ENCODE measurements around the gene CFAP206. TPM values are rescaled to one million over a fixed set of nuclear protein-coding genes. Genes with fewer than 3 reads are reported as not detected.

The CFAP206 gene
- total RNA-seq, 1 experiment from 2014 or later = 0.54 TPM

DNA sequence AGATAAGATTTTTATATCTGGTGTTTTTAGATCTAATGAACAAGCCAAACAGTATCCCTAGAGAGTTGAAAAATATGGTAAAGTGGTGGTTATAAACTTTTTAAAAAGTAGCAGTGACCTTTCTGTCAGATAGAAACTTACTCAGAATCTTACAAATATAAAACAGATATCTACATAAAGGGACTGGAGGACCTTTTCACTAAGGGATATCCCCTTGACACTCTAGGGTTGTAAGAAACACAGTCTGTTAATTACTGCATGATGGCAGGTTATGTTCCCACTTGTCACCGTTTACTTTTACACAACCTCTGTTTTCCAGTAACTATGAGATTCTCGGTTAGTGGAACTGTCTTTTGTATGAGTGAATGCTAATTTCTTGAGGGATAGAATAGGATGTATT lies 11.5 kb downstream of the CFAP206 start:
- Histone ChIP-seq H3K9ac (ENCODE audit: low read length) (no peak overlapping the region), H3K4me1 (ENCODE audit: control insufficient read depth in 1 of 2, insufficient read depth in 2 of 2, low read length in 2 of 2) (no peaks in the 10 kb centered on the region), H3K9me2 (ENCODE audit: insufficient read depth) (no peaks in the 10 kb centered on the region), H3K79me2 (ENCODE audit: insufficient read depth, low read length) (no peaks in the 10 kb centered on the region), H3K36me3 (ENCODE audit: control insufficient read depth in 1 of 2, insufficient read depth in 2 of 2, low read length in 2 of 2) (no peaks in the 10 kb centered on the region), H3K9me3 (ENCODE audit: control insufficient read depth in 1 of 2, insufficient read depth in 1 of 2, low read depth in 1 of 2, low read length in 2 of 2) (no peaks in the 10 kb centered on the region), H4K20me1 (ENCODE audit: insufficient read depth) (no peaks in the 10 kb centered on the region), H2AFZ (ENCODE audit: low read depth, low read length, poor library complexity, severe bottlenecking) (no peak overlapping the region), H3K27me3 (ENCODE audit: insufficient read depth, low read length) (no peaks in the 10 kb centered on the region), H3K4me2 (ENCODE audit: low read length) (no peak overlapping the region), H3K27ac (ENCODE audit: low read depth, low read length) (no peak overlapping the region), H3K4me3 (replicated peaks in 1 of 2; ENCODE audit: low read depth in 1 of 2, low read length in 2 of 2) (no peak overlapping the region)
- RAD21 ChIA-PET (ENCODE audit: low non-redundant PET in 1 of 2, low total read pairs in 2 of 2, uncharacterized antibody in 2 of 2, unreplicated experiment in 2 of 2) = no interaction called here
- BruUV-seq (replicated peaks) = no TSS peak
- CTCF ChIA-PET = no interaction called here
- no peak for TF ChIP-seq CEBPB (IDR thresholded peaks at IDR 0.05; ENCODE audit: low read depth)
- TF ChIP-seq, protein P1, sequence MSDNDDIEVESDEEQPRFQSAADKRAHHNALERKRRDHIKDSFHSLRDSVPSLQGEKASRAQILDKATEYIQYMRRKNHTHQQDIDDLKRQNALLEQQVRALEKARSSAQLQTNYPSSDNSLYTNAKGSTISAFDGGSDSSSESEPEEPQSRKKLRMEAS (IDR thresholded peaks at IDR 0.05) = no peak
- no peak for TF ChIP-seq ELF1 (IDR thresholded peaks at IDR 0.05; ENCODE audit: borderline replicate concordance, low read depth)
- TF ChIP-seq CBX3 (IDR thresholded peaks at IDR 0.05; ENCODE audit: low read depth) = no peak
- no peak for TF ChIP-seq ZFX (IDR thresholded peaks at IDR 0.05)
- no peak for TF ChIP-seq SP1 (IDR thresholded peaks at IDR 0.05; ENCODE audit: low read depth)
- no peak for TF ChIP-seq SIN3A (IDR thresholded peaks at IDR 0.05; ENCODE audit: low read depth)
- TF ChIP-seq, protein P2, sequence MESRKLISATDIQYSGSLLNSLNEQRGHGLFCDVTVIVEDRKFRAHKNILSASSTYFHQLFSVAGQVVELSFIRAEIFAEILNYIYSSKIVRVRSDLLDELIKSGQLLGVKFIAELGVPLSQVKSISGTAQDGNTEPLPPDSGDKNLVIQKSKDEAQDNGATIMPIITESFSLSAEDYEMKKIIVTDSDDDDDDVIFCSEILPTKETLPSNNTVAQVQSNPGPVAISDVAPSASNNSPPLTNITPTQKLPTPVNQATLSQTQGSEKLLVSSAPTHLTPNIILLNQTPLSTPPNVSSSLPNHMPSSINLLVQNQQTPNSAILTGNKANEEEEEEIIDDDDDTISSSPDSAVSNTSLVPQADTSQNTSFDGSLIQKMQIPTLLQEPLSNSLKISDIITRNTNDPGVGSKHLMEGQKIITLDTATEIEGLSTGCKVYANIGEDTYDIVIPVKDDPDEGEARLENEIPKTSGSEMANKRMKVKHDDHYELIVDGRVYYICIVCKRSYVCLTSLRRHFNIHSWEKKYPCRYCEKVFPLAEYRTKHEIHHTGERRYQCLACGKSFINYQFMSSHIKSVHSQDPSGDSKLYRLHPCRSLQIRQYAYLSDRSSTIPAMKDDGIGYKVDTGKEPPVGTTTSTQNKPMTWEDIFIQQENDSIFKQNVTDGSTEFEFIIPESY (IDR thresholded peaks at IDR 0.05; ENCODE audit: extremely low read depth, insufficient replicate concordance, low read length) = no peak
- TF ChIP-seq POLR2A (IDR thresholded peaks at IDR 0.05; ENCODE audit: borderline replicate concordance, extremely low read depth, insufficient read depth, insufficient read length) = no peak
- DNase-seq (ENCODE audit: low read depth, low spot score) (no peak), ATAC-seq (no peak)
- POLR2A ChIA-PET = no interaction called here
- intact Hi-C loops (cut with micrococcal nuclease) = no loop called here

DNA sequence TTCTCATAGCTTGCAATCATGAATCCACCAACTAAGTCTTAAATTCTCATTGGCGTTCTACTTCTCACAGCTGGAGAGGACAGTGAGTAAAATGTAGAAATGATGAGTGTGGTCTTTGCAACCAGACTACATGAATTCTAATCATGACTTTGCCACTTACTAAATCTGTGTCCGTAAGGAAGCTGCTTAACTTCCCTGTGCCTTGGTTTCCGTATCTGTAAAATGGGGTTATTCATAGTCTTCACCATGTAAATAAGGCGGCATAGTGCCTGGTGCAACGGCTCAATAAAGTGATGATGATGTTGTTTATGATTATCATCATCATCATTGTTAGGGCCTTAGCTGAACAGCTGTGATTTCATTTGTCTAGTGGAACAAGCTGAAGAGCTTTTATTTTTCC lies 12.6 kb downstream of the CFAP206 start:
- CTCF ChIA-PET = no interaction called here
- no peak for DNase-seq (ENCODE audit: low read depth, low spot score)
- Histone ChIP-seq H3K4me1 (ENCODE audit: control insufficient read depth in 1 of 2, insufficient read depth in 2 of 2, low read length in 2 of 2) (no peaks in the 10 kb centered on the region), H3K27ac (ENCODE audit: low read depth, low read length) (no peak overlapping the region), H3K36me3 (ENCODE audit: control insufficient read depth in 1 of 2, insufficient read depth in 2 of 2, low read length in 2 of 2) (no peaks in the 10 kb centered on the region), H3K27me3 (ENCODE audit: insufficient read depth, low read length) (no peaks in the 10 kb centered on the region), H3K9ac (ENCODE audit: low read length) (no peak overlapping the region), H3K4me3 (replicated peaks in 1 of 2; ENCODE audit: low read depth in 1 of 2, low read length in 2 of 2) (no peak overlapping the region), H3K79me2 (ENCODE audit: insufficient read depth, low read length) (no peaks in the 10 kb centered on the region), H3K4me2 (ENCODE audit: low read length) (no peak overlapping the region), H3K9me2 (ENCODE audit: insufficient read depth) (no peaks in the 10 kb centered on the region), H3K9me3 (ENCODE audit: control insufficient read depth in 1 of 2, insufficient read depth in 1 of 2, low read depth in 1 of 2, low read length in 2 of 2) (no peaks in the 10 kb centered on the region), H4K20me1 (ENCODE audit: insufficient read depth) (no peaks in the 10 kb centered on the region), H2AFZ (ENCODE audit: low read depth, low read length, poor library complexity, severe bottlenecking) (no peak overlapping the region)
- ATAC-seq = no peak
- POLR2A ChIA-PET = no interaction called here
- intact Hi-C loops (cut with micrococcal nuclease) = no loop called here
- BruUV-seq (replicated peaks) = no TSS peak
- TF ChIP-seq POLR2A (IDR thresholded peaks at IDR 0.05; ENCODE audit: borderline replicate concordance, extremely low read depth, insufficient read depth, insufficient read length) = no peak
- TF ChIP-seq JUND (IDR thresholded peaks at IDR 0.05) = no peak
- TF ChIP-seq EZH2phosphoT487 (IDR thresholded peaks at IDR 0.05; ENCODE audit: borderline replicate concordance) = no peak
- no peak for TF ChIP-seq ZNF274 (IDR thresholded peaks at IDR 0.05; ENCODE audit: low read depth, low read length)
- TF ChIP-seq SIN3A (IDR thresholded peaks at IDR 0.05; ENCODE audit: low read depth) = no peak
- no peak for TF ChIP-seq POLR2AphosphoS5 (IDR thresholded peaks at IDR 0.05; ENCODE audit: low read depth, low read length)
- TF ChIP-seq, protein P3, sequence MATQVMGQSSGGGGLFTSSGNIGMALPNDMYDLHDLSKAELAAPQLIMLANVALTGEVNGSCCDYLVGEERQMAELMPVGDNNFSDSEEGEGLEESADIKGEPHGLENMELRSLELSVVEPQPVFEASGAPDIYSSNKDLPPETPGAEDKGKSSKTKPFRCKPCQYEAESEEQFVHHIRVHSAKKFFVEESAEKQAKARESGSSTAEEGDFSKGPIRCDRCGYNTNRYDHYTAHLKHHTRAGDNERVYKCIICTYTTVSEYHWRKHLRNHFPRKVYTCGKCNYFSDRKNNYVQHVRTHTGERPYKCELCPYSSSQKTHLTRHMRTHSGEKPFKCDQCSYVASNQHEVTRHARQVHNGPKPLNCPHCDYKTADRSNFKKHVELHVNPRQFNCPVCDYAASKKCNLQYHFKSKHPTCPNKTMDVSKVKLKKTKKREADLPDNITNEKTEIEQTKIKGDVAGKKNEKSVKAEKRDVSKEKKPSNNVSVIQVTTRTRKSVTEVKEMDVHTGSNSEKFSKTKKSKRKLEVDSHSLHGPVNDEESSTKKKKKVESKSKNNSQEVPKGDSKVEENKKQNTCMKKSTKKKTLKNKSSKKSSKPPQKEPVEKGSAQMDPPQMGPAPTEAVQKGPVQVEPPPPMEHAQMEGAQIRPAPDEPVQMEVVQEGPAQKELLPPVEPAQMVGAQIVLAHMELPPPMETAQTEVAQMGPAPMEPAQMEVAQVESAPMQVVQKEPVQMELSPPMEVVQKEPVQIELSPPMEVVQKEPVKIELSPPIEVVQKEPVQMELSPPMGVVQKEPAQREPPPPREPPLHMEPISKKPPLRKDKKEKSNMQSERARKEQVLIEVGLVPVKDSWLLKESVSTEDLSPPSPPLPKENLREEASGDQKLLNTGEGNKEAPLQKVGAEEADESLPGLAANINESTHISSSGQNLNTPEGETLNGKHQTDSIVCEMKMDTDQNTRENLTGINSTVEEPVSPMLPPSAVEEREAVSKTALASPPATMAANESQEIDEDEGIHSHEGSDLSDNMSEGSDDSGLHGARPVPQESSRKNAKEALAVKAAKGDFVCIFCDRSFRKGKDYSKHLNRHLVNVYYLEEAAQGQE (IDR thresholded peaks at IDR 0.05; ENCODE audit: low read depth) = no peak
- no peak for TF ChIP-seq ELF1 (IDR thresholded peaks at IDR 0.05; ENCODE audit: borderline replicate concordance, low read depth)
- RAD21 ChIA-PET (ENCODE audit: low non-redundant PET in 1 of 2, low total read pairs in 2 of 2, uncharacterized antibody in 2 of 2, unreplicated experiment in 2 of 2) = no interaction called here

Measured in HCT116 (cell line).